GM18873 (cell line): ENCODE data around the gene NCR2.
A peak's percentile ranks its signal among the peaks of the same experiment; 100 is the strongest.
"Not testable (repeated sequence)": the region's sequence is repeated elsewhere in the genome, so short reads cannot be mapped to it uniquely, and the experiment has no call there.

Source experiments
- ATAC-seq: cut with Tn5 transposase; IDR thresholded peaks from one replicate; pipeline ENCODE4 v1.9.1; 2021; ENCODE audit warnings: mild to moderate bottlenecking, moderate library complexity, moderate number of reproducible peaks; ENCODE audit not compliant: unreplicated experiment, low FRiP score

The NCR2 gene, protein sequence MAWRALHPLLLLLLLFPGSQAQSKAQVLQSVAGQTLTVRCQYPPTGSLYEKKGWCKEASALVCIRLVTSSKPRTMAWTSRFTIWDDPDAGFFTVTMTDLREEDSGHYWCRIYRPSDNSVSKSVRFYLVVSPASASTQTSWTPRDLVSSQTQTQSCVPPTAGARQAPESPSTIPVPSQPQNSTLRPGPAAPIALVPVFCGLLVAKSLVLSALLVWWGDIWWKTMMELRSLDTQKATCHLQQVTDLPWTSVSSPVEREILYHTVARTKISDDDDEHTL

DNA sequence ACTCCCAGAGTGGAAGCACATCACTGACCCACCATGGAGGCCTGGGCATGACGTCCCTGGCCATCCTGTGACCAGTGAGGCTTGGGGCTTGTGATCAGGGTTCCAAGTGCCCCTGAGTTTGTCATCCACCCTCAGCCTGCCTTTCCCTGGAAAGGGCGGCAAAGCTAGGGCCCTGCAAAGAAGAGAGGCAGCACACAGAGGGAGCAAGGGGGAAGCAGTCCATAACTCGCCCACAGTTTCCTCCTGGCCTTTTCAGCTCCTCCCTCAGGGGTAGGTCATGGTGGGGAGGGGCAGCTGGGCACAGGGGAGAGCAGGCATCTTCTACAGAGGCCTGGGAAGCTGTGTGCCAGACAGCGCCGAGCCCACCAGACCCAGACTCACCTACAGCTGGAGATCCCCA, at the start of gene NCR2:
TSS of gene NCR2 (plus strand) at position 313 of the 400 bp plus-strand sequence. CDS start 269 bp downstream, outside the sequence.
- no peak for ATAC-seq

DNA sequence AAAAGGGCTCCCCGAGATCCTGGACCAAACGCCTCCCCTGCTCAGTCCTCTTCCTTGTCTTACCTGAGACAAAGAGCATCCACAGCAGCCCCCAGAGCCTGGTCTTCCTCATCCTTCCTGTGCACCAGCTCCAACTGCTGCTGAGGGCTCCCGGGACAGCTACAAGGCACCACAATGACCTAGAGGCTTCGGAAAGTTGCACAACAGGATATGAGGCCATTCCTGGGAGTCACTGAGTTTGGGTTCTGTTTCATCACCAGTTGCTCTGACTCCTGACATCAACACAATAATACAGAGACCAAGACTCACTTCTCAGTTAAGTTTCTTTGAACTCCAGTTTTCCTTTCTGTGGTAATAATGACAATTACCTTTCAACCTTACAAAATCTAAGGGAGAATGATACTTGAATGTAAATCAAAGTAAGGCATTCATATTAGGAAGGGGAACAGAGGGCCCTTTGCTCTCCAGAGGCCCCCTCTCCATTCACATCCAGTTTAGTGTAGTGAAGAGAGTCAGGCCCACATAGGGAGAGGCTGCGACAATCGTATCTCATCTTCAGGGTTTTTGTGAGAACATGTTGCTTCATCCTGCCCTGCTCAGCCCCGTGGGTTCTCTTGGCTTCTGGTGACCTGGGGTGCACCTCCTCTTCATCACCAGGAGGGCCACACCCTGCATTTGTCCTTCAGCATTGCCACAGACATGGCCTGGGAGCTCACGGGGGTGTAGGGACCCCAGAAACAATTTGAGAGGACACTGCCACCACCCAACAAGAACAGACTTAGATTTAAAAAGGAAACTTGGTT, 48.7 kb upstream of the NCR2 start, which contains the start of gene TREM1:
TSS of gene TREM1 (minus strand) at position 139 of the 803 bp plus-strand sequence. CDS start at position 112, 27 bp downstream.
- ATAC-seq = no peak

- no peak for ATAC-seq
These were observed 47.2 kb upstream of the NCR2 start for GRCh38 chr6:41288030-41288753.

DNA sequence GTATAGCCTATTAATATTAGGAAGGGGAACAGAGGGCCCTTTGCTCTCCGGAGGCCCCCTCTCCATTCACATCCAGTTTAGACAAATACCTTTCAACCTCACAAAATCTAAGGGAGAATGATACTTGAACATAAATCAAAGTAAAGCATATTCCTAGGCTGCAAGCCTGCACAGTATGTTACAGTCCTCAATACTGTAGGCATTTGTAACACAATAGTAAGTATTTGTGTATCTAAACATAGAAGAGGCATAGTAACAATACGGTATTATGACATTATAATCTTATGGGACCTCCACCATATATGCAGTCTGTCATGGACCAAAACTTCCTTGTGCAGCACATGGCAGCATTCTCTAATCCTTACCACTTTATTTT, 46.7 kb upstream of the NCR2 start:
- ATAC-seq = no peak

DNA sequence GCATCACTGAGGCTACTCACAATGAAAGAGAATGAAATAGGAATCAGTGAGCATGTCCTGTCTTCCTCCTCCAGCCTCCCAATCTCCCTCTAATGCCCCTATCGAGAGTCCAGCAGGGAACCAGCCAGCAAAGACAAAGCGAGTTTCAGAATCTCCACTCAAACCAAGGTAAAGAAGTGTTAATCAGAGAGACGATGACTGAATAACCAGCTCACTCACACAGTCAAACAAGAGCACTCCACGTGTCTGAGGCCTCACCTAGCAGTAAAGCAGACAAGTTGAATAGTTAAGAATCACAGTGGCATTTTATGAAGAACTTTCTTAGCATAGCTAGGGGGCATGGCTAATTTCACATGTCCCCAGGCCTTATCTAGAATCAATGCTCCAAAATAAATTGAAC, 45.6 kb upstream of the NCR2 start:
- ATAC-seq = no peak

GRCh38 chr6:41291717-41292116, 43.7 kb upstream of the NCR2 start:
- ATAC-seq = no peak

DNA sequence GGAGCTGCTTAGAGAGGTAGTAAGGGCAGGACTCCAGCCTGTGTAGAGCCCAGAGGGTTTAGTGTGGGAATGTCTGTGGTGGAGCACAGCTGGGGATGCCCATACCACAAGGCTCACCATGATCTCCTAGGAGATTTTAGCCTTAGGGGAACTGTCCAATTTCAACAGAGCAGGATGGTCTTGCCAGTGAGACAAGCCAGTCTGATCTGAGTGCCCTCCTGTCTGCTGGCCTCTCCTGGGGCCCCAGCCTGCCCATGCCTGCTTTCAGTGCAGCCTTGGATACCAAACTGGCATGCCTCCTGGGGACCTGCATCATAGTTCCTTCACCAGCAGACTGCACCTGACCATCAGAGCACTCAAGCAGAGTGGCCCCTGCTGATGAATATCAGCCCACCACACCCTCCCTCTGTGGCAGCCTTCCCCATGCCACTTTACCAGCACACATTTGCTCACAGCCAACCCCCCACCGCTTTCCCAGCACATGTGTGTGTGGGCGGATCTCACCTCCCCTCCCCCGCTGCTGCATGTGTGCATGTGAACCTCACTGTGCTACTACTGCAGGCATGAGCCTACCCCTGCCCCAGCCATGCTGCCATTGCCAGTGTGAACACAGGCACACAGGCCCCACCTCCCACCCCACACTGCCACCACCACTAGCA, 41.1 kb upstream of the NCR2 start:
- ATAC-seq = no peak

- ATAC-seq = not testable (repeated sequence)
These were observed 38.2 kb upstream of the NCR2 start for GRCh38 chr6:41297248-41297647.

DNA sequence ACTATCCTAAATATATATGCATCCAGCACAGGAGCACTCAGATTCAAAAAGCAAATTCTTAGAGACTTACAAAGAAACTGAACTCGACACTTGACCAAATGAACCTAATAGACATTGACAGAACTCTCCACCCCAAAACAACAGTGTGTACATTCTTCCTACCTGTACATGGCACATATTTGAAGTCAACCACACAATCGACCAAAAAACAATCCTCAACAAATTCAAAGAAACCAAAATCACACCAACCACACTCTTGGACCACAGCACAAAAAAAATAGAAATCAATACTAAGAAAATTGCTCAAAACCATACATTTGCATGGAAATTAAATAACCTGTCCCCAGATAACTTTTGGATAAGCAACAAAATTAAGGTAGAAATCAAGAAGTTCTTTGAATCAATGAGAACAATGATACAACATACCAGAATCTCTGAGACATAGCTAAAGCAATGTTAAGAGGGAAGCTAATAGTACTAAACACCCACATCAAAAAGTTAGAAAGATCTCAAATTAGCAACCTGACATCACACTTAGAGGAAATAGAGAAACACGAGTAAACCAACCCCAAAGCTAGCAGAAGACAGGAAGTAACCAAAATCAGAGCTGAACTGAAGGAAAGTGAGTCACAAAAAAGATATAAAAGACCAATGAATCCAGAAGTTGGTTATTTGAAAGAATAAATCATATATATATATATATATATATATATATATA, 36.5 kb upstream of the NCR2 start:
- no peak for ATAC-seq

- no peak for ATAC-seq
These were observed 32.8 kb upstream of the NCR2 start for GRCh38 chr6:41302638-41303037.

DNA sequence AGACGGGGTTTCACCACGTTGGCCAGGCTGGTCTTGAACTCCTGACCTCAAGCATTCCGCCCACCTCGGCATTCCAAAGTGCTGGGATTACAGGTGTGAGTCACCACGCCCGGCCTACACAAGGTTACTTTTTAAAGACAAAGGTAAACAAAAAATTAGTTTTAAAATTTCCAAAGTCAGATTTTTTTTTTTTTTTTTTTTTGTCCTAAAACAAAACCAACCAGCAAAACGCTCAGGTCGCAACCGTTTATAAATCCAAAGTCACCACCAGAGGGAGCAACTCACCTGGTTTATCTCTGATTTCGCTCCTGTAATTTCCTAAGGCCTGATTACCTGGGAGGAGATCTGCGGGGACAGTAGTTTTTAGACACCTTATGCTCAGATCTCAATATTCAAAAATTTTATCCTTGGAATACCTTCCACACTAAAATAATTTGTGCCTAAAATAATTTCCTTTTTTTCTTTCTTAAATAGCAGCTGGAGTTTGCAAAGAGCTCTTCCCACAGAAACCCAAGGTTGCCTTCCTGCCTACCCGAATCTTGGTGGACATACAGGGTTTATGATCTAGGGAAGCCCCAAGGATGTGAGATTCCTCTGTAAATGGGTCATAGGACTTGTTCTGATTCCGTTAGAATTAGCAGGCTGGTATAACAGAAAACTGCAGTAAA, 29.1 kb upstream of the NCR2 start:
- ATAC-seq = no peak

DNA sequence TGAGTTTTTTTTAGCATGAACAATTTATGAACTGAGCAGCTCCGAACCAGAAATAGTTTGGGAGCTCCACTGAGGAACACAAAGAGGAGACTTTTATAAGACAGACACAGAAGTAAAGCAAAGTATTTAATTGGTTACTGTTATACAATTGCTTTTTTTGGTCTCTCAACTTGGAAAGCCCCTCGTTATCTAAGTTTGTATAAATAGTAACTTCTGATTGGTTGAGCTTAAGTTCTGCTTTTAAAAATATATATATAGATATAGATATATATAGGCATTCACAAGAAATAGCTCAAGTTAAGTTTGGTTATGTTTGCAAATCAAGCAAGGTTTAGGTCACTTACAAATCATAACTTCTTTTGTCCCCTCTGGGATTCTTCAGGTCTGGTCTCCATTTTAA, 20.2 kb upstream of the NCR2 start:
- ATAC-seq = no peak

GRCh38 chr6:41315943-41316620, 19.3 kb upstream of the NCR2 start:
- no peak for ATAC-seq

DNA sequence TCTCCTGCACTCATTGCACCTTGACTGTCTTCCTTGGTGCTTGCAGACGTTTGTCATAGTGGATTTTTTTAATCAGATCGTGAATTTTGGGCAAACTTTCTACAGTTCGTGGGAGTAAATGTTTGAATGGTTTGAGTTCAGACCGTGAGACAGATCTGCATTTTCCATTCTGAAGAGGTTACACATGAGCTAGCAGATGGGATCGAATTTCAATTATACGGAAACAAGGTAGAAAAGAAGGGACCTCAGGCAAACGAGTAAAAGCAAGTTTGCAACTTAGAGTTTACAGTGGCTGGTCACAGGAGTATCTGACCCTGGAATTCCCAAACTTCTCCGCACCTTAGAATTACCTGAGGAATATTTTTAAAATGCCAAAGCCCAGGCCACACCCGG, 17.2 kb upstream of the NCR2 start:
- no peak for ATAC-seq

DNA sequence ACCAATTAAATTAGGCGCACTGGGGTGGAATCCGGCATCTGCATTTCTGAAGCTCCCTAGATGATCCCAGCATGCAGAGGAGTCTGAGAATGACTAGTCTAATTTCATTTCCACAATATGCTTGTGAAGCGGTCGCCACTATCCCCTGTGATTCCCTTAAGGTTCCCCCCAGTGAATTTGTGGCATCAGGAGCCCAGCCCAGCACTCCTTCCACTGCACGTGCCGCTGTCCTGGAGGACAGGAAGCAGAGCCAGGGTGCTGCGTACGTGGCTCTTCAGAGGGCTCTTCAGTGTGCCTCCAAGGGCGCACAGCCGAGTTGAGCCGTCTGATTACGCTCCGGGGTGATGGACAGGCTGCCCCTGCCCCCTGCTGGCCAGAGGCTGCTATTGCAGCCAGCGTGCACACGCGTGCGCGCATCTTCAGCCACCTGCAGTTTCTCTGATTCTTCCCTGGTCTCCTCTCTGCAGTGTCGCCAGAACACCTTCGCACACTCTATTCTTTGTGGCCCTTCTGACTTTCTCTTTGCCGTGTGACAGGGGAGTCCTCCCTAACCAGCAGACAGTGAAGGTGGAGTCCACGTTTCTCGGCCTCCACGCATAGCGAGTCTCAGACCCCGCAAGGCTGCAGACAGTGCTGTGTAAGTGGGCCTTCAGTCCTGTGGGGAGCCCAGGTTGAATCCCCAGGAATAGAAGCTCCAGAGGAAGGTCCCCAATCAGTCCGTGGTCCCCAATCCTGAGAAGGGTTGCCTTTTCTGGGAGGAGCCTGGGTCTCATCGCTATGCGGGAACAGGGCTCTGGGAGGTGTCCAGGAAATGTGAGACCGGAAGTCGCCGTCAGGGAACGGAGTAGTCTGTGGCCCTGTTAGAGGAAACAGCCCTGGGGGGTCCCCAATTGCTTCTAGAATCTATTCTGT, 16.5 kb upstream of the NCR2 start:
- peak; percentile 68 for ATAC-seq

GRCh38 chr6:41321183-41321582, 14.2 kb upstream of the NCR2 start:
- no peak for ATAC-seq

DNA sequence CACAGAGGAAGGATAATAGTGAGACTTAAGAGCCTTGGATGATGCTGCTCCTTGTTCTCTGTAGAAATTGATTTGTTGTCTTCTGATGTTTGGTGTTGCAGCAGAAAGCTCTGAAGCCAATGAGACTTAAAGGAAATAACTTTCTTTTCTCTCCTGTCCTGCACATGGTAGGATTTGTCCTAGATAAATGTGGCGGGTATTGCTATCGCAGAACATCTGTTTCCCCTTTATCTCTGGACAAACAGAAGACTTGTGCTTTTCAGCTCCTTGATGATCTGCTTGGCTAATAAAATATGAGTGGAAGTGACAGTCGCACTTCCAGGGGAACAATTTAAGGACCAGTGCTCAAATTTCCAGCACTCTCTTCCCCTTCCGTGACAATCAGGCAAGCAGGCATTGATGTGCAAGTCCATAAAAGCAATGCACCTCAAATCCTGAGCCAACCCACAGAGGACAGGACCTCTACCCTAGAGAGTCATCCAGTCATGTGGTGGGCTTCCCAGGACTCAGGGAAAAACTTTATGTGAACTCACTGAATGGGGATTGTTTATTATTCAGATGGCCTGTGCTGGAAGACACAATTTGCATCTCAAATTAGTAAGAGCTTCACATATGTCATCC, 9.9 kb upstream of the NCR2 start:
- ATAC-seq = no peak

- ATAC-seq = no peak
These were observed 9.3 kb upstream of the NCR2 start for GRCh38 chr6:41326092-41326491.
